GM08714 (cell line): ENCODE measurements around the gene MXRA7.
"Not testable (repeated sequence)": the region's sequence is repeated elsewhere in the genome, so short reads cannot be mapped to it uniquely, and the experiment has no call there.

Experiments used
- H3K4me3 ChIP-seq: fragments of 200-500 bp; sonication (Bioruptor generic); 2 replicates; pipeline ENCODE4 v1.5.1; 2014; ENCODE audit warnings: mild to moderate bottlenecking, low read length, inconsistent platforms
- ZNF274 ChIP-seq: IDR thresholded peaks from 2 replicates; pipeline ENCODE4 v1.6.1; 2012; ENCODE audit warnings: mild to moderate bottlenecking, low read depth, low read length

Gene MXRA7

DNA sequence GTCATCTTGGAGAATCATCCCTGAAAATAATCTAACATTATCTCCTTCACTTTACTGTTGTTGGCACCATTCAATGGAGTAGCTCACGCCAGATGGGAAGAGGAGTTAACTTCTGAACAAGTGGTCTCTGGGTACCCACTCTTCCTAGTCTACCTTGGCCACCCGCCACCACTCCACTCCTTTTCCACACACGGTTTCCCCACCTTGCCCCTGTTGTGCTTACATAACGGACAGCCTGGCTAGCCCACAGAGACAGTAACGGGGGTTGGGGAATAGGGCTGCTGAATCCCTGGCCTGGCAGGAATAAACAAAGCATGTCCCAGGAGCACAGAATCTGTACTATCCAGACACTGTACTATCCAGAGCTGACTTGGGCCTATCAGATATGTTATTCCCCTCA is 3.6 kb upstream of the MXRA7 start:
- no peak for TF ChIP-seq ZNF274
- H3K4me3 ChIP-seq, result no peak overlapping the region

DNA sequence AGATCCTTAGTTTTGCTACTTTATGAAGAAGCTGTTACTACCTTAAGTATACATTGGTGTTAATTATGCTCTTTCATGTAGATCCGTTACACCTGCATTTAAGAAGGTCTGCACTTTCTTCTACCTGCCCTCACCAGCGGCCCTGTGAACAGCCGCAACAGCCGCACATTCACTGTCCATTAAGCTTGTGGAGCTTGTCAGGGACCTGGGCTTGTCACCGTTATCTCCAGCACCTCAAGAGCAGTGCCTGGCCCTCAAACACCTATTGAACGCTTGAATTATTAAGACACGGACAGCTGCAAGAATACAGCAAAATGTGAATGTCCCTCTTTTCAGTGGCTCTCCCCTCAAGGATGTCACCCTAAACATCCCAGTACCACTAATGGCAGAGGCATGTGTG is 3.0 kb upstream of the MXRA7 start:
- no peak overlapping the region for H3K4me3 ChIP-seq
- no peak for TF ChIP-seq ZNF274

DNA sequence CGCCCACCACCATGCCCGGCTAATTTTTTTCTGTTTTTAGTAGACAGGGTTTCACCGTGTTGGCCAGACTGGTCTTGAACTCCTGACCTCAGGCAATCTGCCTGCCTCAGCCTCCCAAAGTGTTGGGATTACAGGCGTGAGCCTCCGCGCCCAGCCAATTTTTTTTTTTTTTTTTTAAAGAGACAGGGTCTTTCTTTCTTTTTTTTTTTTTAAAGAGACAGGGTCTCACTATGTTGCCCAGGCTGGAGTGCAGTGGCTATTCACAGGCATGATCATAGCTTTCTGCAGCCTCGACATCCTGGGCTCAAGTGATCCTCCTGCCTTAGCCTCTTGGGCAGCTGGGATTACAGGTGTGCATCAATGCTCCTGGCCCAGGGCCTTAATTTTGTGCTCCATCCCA is 1.6 kb upstream of the MXRA7 start:
- not testable (repeated sequence) for H3K4me3 ChIP-seq

DNA sequence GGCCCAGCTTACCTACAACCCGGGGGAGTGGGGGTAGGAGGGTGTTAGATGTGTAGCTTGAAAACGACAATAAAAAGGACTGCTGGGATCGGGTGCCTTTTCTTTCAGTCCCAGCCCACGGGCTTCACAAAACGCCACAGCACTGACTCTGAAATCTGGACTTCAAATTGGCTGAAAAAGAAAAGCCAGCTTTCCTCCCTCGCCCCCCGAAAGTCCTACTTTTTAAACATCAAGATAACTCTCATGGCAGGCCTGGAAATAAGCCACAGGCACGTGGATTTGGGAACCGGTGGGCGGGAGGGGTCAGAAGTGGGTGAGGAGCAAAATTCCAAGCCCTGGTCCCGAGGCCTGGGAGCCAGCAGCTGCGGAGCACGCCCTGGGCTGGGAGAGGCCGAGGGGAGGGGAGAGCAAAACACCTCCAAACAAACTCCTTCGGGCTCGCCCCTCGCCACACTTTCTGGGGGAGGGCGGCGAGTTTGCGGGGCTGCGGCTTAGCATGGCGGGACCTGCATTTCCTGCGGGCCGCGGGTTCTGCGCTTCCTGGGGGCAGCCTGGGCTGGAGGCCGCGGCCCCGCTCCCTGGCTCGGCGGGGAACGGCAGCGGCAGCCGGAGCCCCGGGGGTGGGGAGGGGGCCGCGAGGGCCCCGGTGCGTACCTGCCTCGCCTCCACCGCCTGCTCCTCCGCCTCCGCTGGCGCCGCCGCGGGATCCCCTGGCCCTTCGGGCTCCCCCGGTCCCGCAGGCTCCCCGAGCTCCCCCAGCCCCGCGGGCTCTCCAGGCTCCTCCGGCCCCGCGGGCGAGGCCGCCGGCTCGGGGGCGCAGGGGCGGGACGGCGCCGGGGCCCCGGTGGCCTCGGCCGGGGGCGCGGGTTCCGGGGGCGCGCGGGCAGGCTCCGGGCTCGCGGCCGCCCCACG is 558 bp downstream of the MXRA7 start:
- peak overlapping the region; percentile 37 for H3K4me3 ChIP-seq

DNA sequence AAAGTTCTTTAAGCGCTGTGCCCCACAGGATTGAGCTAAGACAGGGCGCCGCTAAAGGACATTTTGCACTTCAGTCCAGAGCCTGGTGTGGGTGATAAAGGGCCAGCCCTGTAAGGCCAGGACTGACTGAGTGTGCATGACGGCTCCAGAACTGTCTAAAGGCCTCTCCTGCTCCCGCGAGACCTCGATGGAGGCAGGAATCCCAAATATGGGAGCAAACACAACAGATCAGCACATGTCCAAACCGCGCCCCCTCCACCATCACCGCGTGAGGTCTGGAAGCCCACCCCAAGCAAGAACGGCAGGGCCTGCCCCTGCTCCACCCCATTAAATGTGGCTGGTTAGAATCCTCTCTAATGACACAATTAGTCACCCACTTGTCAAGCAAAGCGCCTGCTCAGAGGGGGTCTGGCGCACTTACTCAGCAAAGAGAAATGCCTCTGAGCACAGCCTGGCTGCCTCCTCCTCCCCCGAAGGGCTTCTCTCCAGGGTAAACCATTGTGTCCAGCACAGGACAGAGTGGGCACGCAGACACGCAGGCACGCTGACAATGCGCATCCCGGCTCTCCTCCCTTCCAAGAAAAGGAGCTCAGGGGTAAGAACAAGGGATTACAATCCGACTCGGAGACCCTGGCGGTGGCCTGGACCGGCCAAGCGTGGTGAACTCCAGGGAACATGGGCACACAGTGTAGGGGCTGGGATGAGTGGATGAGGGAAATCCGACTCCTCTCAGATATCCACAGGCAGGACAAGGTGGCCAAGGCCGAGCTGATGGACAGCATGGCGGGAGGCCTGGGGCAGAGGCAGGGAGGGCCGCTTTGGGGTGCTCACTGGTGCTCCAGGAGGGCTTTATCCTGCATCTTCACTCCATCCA is 1.5 kb downstream of the MXRA7 start:
- TF ChIP-seq ZNF274, result no peak
- no peak overlapping the region for H3K4me3 ChIP-seq

- H3K4me3 ChIP-seq, result no peak overlapping the region
- no peak for TF ChIP-seq ZNF274
These were observed 2.6 kb downstream of the MXRA7 start for GRCh38 chr17:76707985-76708807.

DNA sequence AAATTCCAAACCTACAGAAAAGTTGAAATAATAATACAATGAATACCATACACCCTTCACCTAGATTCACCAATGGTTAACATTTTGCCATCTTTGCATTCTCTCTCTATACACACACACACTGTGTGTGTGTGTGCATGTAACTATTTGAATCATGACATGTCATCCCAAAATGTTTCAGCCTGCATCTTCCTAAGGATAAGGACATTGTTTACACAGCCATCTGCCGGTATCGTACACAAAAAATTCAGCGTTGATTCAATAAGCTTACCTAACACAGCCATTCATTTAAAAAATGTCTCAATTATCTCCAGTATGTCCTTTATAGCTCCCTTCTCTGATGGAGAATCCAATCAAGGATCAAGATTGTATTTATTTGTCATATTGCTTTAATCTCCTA is 3.9 kb downstream of the MXRA7 start:
- no peak for TF ChIP-seq ZNF274
- H3K4me3 ChIP-seq, result no peak overlapping the region

DNA sequence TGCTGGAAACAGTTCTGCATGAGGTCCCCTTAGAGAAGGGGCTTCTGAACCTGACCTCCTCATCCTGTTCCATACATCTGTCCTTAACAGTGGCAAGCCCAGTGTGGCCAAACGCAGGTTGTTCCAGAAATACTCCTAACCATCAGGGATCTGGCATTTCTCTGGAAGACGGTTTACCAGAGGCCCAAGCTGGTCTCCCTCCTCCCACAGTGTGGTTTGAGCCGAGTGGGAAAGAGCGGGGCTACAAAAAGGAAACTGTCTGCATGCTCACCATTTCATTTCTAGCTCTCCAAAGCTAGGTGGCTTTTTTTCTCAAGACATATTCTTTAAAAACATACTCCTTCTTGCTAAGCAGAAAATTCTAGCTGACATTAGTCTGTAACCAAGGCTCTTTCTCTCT is 6.0 kb downstream of the MXRA7 start:
- H3K4me3 ChIP-seq, result no peak overlapping the region
- TF ChIP-seq ZNF274, result no peak

- H3K4me3 ChIP-seq, result no peak overlapping the region
- TF ChIP-seq ZNF274, result no peak
These were observed 7.7 kb downstream of the MXRA7 start for GRCh38 chr17:76702941-76703637.

- H3K4me3 ChIP-seq, result no peak overlapping the region
- TF ChIP-seq ZNF274, result no peak
These were observed 8.7 kb downstream of the MXRA7 start for GRCh38 chr17:76702076-76702475.

- TF ChIP-seq ZNF274, result no peak
- H3K4me3 ChIP-seq, result no peak overlapping the region
These were observed 9.2 kb downstream of the MXRA7 start for GRCh38 chr17:76701471-76701967.

DNA sequence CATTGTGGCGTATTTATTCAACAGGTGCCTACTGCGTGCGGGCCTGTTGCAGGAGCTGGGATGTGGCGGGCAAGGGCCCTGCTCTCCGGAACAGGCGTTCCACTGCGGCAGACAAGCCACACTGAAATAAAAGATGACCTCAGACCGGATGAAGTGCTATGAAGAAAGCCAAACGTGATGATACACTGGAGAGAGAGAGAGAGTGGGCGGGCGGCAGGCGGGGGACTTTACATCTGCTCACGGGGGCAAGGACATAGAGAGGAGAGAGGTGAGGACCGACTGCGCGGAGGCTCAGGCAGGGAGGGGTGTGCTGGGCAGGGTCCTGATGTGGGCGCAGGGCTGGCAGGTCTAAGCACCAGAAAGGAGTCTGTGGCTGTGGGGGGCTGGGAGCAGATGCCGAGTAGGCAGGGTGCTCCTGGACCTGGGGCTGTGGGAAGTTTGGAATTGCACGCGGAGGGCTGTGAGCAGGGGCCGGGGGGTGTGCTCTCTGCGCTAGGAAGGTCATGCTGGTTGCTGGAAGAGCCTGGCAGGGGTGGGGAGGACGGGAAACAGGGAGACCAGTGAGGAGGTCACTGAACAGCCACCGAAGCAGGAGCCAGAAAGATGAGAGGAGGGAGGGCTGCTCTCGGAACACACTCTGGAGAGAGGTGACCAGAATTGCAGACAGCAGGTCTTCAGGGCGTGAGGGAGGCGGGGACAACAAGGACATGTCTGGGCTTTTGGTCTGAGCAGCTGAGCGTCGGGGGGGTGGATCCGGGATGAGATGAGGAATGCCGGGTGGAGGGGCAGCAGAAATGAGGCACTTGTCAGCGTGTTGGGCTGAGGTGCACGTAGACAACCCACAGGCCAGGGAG is 9.9 kb downstream of the MXRA7 start:
- TF ChIP-seq ZNF274, result no peak
- no peak overlapping the region for H3K4me3 ChIP-seq

GRCh38 chr17:76700270-76700616 is 10.5 kb downstream of the MXRA7 start:
- no peak for TF ChIP-seq ZNF274
- H3K4me3 ChIP-seq, result no peak overlapping the region

DNA sequence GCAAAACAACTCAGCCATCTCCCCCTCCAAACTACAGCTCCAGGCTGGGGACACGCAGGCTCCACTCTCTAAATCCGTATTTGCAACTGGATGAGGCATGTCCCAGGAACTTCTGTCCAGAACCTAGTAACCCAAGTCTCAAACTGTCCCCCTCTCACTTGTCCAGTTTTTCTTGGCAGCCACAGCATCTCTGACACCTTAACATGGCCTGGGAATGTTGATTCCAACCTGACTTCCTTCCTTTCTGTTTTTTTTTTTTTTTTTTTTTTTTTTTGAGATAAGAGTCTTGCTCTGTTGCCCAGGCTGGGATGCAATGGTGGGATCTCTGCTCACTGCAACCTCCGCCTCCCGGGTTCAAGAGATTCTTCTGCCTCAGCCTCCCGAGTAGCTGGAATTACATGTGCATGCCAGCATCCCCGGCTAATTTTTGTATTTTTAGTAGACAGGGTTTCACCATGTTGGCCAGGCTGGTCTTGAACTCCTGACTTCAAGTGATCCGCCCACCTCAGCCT is 12.2 kb downstream of the MXRA7 start:
- not testable (repeated sequence) for H3K4me3 ChIP-seq
